Uterus (tissue), 4 donors: ENCODE measurements around the gene INTS4. TPM values are rescaled to one million over a fixed set of nuclear protein-coding genes. Genes with fewer than 3 reads are reported as not detected.

Experiments used
- DNase-seq, 2 donors: peaks; one replicate each; pipeline ENCODE4 v3.0.0-alpha.2; 2019 to 2020
- H3K27ac ChIP-seq, 2 donors: fragments of 200-600 bp; sonication (generic); 1 replicate in 1 of 2; 2 replicates in 1 of 2; pipeline ENCODE4 v1.5.1; 2016 to 2018
- H3K27me3 ChIP-seq, 2 donors: fragments of 200-600 bp; sonication (generic); one replicate each; pipeline ENCODE4 v1.5.1; 2018 to 2019; ENCODE audit warnings: control low read depth in 1 of 2
- H3K36me3 ChIP-seq, 2 donors: fragments of 200-600 bp; sonication (generic); one replicate each; pipeline ENCODE4 v1.5.1; 2019; ENCODE audit warnings: control low read depth in 1 of 2
- H3K4me1 ChIP-seq, 2 donors: fragments of 200-600 bp; sonication (generic); one replicate each; pipeline ENCODE4 v1.5.1; 2018 to 2019; ENCODE audit warnings: control low read depth in 1 of 2
- H3K4me3 ChIP-seq, 2 donors: fragments of 200-600 bp; sonication (generic); 1 replicate in 1 of 2; 2 replicates in 1 of 2; pipeline ENCODE4 v1.5.1; 2018 to 2019; ENCODE audit warnings: mild to moderate bottlenecking in 1 of 2
- H3K9me3 ChIP-seq, 2 donors: fragments of 200-600 bp; sonication (generic); one replicate each; pipeline ENCODE4 v1.5.1; 2019; ENCODE audit warnings: control low read depth in 1 of 2
- POLR2A ChIP-seq, 2 donors: fragments of 450-650 bp; IDR thresholded peaks; one replicate each; pipeline ENCODE4 v1.6.1; 2016; ENCODE audit warnings: antibody characterized with exemption in 2 of 2, mild to moderate bottlenecking in 1 of 2, moderate library complexity in 1 of 2
- intact Hi-C: fragments of 100-400 bp; cut with DNase I; formaldehyde crosslinking; loops from one replicate; pipeline ENCODE4 v1.15.1; 2023; ENCODE audit warnings: low total_unique reads
- total RNA-seq, 4 donors: library from RNA; depleted of rRNA in 3 of 4; stranded (reverse); fragments of >200 nt in 3 of 4; gene quantifications; one replicate each; pipeline versions ENCODE4 v1.1.0 to v1.2.4, GENCODE V29; 2014 to 2023
- TF ChIP-seq, protein P1 (sequence below), 4 experiments: fragments of 200-600 bp in 2 of 4; fragments of 450-650 bp in 2 of 4; sonication (generic) in 2 of 4; IDR thresholded peaks; one replicate each; pipeline ENCODE4 v1.5.1; 2016 to 2019; ENCODE audit warnings: antibody characterized with exemption in 4 of 4, mild to moderate bottlenecking in 2 of 4, moderate library complexity in 1 of 4
- donor health status: DM: yes; HTN: yes; CAD: no.

INTS4 gene
- total RNA-seq, 4 donors from 2014 or later = 13.8 to 68.8 (median 45.7) TPM

DNA sequence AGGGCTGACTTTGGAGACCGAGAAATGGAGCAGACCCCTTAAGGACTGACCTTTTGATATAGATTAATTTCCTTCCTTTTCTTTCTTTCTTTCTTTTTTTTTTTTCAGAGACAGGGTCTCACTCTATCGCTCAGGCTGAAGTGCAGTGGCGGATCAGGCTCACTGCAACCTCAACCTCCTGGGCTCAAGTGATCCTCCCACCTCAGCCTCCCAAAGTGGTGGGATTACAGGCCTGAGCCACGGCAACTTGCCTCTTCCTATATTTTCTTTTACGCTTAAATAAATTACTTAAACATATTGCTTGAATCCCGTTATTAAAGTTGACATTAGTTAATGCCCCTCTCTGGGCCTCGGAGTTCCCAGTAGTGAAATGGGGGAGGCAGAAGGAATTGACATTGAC, 29.0 kb upstream of the INTS4 start:
- H3K4me3 ChIP-seq = peak overlapping the region; percentile 34 to 40

DNA sequence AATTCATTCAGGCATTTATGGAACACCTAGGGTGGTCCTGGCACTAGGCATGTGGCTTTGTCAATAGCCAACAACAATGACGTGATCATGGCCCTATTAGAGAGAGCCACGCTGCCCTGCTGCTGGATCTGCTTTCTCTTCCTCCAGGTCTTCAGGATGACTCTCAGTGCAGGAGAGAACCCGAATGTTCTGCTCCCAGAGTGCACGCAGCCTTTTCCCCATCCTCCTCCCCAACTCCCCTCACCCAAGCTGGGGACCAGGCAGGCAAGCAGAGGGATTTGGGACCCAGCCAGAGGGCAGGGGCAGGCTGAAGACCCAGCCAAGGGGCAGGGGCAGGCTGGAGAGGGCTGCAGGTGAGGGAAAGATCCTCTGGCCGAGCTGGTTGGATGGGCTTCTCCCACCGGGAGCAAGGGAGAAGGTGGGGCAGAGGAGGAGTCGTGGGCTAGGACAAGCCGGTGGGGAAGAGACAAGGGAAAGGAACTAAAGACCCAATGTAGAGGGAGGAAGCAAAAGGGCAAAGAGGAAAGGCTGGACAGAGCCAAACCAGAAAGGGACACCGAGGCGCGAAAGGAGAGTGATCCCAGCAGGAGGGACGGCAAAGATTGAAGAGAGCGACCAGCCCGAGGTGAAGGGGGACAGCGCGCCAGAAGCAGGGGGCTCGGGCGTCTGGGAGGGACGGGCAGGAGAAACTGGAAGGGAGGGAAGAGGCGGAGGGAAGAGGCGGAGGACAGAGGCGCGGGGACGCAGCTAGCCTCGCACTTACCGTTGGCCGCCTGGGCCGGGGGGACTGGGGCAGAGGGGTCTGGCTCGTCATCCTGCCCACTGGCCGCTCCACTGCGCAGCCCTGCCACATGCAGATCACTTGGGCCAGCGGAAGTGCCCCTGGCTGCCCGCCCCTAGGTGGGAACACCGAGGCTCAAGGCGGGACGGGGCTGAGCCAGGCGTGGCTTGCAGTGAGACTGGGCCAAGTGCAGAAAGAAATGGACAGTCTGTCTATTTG, 28.2 kb upstream of the INTS4 start, which contains the start of gene KCTD14:
Gene KCTD14, minus strand, starts transcription at position 880 of the 1,000 bp plus-strand sequence. Its CDS starts 27 bp downstream, at position 853.
- Histone ChIP-seq H3K27ac (peak within 1 kb of the TSS in 1 of 2 donors; percentile 68), H3K27me3 (no peaks in the 10 kb centered on the region), H3K36me3 (no peaks in the 10 kb centered on the region), H3K9me3 (no peaks in the 10 kb centered on the region), H3K4me3 (peak within 1 kb of the TSS; percentile 34 to 40), H3K4me1 (no peaks in the 10 kb centered on the region)
- intact Hi-C loops = no loop called here
- peak; percentile 29 to 38 for DNase-seq
- peak in 1 of 2 donors; percentile 19 for TF ChIP-seq POLR2A (IDR thresholded peaks at IDR 0.05)
- TF ChIP-seq, protein P1, sequence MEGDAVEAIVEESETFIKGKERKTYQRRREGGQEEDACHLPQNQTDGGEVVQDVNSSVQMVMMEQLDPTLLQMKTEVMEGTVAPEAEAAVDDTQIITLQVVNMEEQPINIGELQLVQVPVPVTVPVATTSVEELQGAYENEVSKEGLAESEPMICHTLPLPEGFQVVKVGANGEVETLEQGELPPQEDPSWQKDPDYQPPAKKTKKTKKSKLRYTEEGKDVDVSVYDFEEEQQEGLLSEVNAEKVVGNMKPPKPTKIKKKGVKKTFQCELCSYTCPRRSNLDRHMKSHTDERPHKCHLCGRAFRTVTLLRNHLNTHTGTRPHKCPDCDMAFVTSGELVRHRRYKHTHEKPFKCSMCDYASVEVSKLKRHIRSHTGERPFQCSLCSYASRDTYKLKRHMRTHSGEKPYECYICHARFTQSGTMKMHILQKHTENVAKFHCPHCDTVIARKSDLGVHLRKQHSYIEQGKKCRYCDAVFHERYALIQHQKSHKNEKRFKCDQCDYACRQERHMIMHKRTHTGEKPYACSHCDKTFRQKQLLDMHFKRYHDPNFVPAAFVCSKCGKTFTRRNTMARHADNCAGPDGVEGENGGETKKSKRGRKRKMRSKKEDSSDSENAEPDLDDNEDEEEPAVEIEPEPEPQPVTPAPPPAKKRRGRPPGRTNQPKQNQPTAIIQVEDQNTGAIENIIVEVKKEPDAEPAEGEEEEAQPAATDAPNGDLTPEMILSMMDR (IDR thresholded peaks at IDR 0.05) = no peak

More for the DNA sequence above, 29.0 kb upstream of the INTS4 start:
- no peaks in the 10 kb centered on the region for H3K27me3 ChIP-seq
- no peaks in the 10 kb centered on the region for H3K4me1 ChIP-seq
- H3K27ac ChIP-seq = peak overlapping the region in 1 of 2 donors; percentile 68
- DNase-seq = no peak
- no peaks in the 10 kb centered on the region for H3K9me3 ChIP-seq
- intact Hi-C loops = no loop called here
- no peak for TF ChIP-seq POLR2A (IDR thresholded peaks at IDR 0.05)
- TF ChIP-seq, protein P1 (IDR thresholded peaks at IDR 0.05) = no peak
- no peaks in the 10 kb centered on the region for H3K36me3 ChIP-seq

DNA sequence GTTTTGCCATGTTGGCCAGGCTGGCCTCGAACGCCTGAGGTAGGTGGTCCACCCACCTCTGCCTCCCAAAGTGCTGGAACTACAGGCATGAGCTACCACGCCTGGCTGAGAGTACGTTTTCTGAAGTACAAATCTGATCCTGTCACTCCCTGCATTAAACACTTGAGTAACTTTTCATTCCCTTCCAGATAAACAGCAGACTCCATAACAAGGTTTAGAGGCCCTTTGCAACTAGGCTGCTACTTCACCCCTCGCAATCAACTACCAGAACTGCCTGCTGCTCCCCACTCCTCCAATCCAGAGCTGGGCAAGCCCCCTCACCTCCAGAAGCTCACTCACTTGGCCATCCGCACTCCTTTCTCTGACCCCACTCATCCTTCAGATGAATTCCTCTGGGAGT, 27.1 kb upstream of the INTS4 start:
- intact Hi-C loops = no loop called here
- Histone ChIP-seq H3K27me3 (no peaks in the 10 kb centered on the region), H3K27ac (peak overlapping the region in 1 of 2 donors; percentile 68), H3K36me3 (no peaks in the 10 kb centered on the region), H3K4me3 (no peak overlapping the region), H3K9me3 (no peaks in the 10 kb centered on the region), H3K4me1 (no peaks in the 10 kb centered on the region)
- DNase-seq = no peak
- TF ChIP-seq, protein P1 (IDR thresholded peaks at IDR 0.05) = no peak
- TF ChIP-seq POLR2A (IDR thresholded peaks at IDR 0.05) = no peak

DNA sequence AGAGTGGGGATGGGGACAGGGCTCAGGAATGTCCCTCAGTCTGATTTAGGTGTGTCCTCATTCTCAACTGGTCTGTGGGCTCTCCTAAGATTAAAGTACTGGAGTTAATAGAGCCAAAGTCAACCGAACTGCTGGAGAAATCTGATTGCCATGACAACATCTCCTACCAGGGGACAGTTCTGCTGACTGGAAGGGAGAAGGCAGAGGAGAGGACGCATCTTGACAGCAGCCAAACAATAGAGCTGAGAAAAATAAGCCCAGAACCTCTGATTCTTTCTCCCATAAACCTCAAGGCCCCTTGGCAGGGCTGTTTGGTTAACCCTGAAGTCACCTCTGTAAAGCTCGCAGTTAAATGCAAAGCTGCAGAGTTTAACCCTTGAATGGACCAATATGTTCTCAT, 25.8 kb upstream of the INTS4 start:
- Histone ChIP-seq H3K9me3 (no peaks in the 10 kb centered on the region), H3K27ac (no peak overlapping the region), H3K27me3 (no peaks in the 10 kb centered on the region), H3K4me1 (no peaks in the 10 kb centered on the region), H3K36me3 (no peaks in the 10 kb centered on the region), H3K4me3 (no peak overlapping the region)
- no peak for TF ChIP-seq POLR2A (IDR thresholded peaks at IDR 0.05)
- TF ChIP-seq, protein P1 (IDR thresholded peaks at IDR 0.05) = no peak
- intact Hi-C loops = no loop called here
- DNase-seq = no peak

DNA sequence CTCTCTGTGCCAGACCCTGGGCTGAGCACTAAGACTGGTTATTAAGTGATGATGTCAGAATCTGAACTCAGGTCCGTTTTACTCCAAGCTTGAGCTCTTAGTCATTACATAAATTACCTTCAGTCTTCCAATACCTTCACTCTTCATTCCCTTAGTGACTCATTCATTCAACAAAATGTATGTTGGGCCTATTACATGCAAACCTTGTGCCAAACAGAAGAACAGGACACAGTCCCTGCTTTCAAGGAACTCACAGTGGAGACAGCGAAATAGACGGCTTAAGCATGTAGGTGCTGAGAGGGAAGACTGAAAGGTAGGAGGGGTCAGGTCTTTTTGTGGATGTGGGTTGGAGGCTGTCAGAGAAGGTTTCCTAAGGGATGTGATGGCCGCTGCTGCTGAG, 25.3 kb upstream of the INTS4 start:
- Histone ChIP-seq H3K27ac (no peak overlapping the region), H3K4me1 (no peaks in the 10 kb centered on the region), H3K9me3 (no peaks in the 10 kb centered on the region), H3K36me3 (no peaks in the 10 kb centered on the region), H3K27me3 (no peaks in the 10 kb centered on the region), H3K4me3 (no peak overlapping the region)
- intact Hi-C loops = no loop called here
- TF ChIP-seq, protein P1 (IDR thresholded peaks at IDR 0.05) = no peak
- TF ChIP-seq POLR2A (IDR thresholded peaks at IDR 0.05) = no peak
- no peak for DNase-seq
